H4 (cell line): Measurements from ENCODE around the gene MRPL36. TPM values are rescaled to one million over a fixed set of nuclear protein-coding genes. Genes with fewer than 3 reads are reported as not detected.
A peak's percentile ranks its signal among the peaks of the same experiment; 100 is the strongest.
"Not testable (repeated sequence)": the region's sequence is repeated elsewhere in the genome, so short reads cannot be mapped to it uniquely, and the experiment has no call there.

ENCODE experiments used
- DNase-seq: peaks from one replicate; pipeline ENCODE4 v3.0.0-alpha.2; 2015; ENCODE audit warnings: low spot score
- total RNA-seq: library from RNA; depleted of rRNA; stranded (reverse); fragments of >200 nt; shearing (Covaris generic); gene quantifications from 2 replicates; pipeline ENCODE4 v1.2.3, GENCODE V29; 2014

The MRPL36 gene
- total RNA-seq, 1 experiment from 2014 or later: 95.5 TPM

- no peak for DNase-seq
Observed at GRCh38 chr5:1815071-1815786, 15.6 kb upstream of the MRPL36 start.

- DNase-seq: no peak
Observed at GRCh38 chr5:1814183-1815020, 14.8 kb upstream of the MRPL36 start.

GRCh38 chr5:1810581-1811101 lies 11.0 kb upstream of the MRPL36 start:
- no peak for DNase-seq

GRCh38 chr5:1809416-1810035 lies 9.9 kb upstream of the MRPL36 start:
- no peak for DNase-seq

GRCh38 chr5:1808439-1808838 lies 8.8 kb upstream of the MRPL36 start:
- no peak for DNase-seq

GRCh38 chr5:1807451-1808185 lies 8.0 kb upstream of the MRPL36 start:
- DNase-seq: no peak

- DNase-seq: no peak
Observed at GRCh38 chr5:1806974-1807373, 7.3 kb upstream of the MRPL36 start.

GRCh38 chr5:1806199-1806598 lies 6.6 kb upstream of the MRPL36 start:
- no peak for DNase-seq

GRCh38 chr5:1805736-1806135 lies 6.1 kb upstream of the MRPL36 start:
- no peak for DNase-seq

- no peak for DNase-seq
Observed at GRCh38 chr5:1805326-1805725, 5.7 kb upstream of the MRPL36 start.

GRCh38 chr5:1804001-1804690 lies 4.5 kb upstream of the MRPL36 start:
- DNase-seq: no peak

GRCh38 chr5:1803192-1803591 lies 3.6 kb upstream of the MRPL36 start:
- no peak for DNase-seq

- DNase-seq: no peak
Observed at GRCh38 chr5:1801967-1802295, 2.3 kb upstream of the MRPL36 start.

- peak; percentile 58 for DNase-seq
Observed at GRCh38 chr5:1801222-1801966, 1.8 kb upstream of the MRPL36 start, which contains the start of gene NDUFS6. Gene NDUFS6 (plus strand): TSS chr5:1801407. CDS start chr5:1801418, 11 bp downstream.

GRCh38 chr5:1800472-1801221 lies 1.0 kb upstream of the MRPL36 start:
- no peak for DNase-seq

- DNase-seq: no peak
Observed at GRCh38 chr5:1799110-1799601, 481 bp downstream of the MRPL36 start.

- not testable (repeated sequence) for DNase-seq
Observed at GRCh38 chr5:1798589-1798988, 1.0 kb downstream of the MRPL36 start.

GRCh38 chr5:1797855-1798254 lies 1.8 kb downstream of the MRPL36 start:
- no peak for DNase-seq

GRCh38 chr5:1797103-1797800 lies 2.4 kb downstream of the MRPL36 start:
- DNase-seq: no peak
